PC-9 (cell line): Measurements from ENCODE around the gene MIDN.

ENCODE experiments used
- CTCF ChIP-seq: fragments of 200-600 bp; sonication (generic); conservative IDR thresholded peaks from 2 replicates; pipeline ENCODE4 v1.6.1; 2017; ENCODE audit warnings: mixed run types, antibody characterized with exemption, mild to moderate bottlenecking, moderate library complexity
- EZH2 ChIP-seq: fragments of 200-600 bp; sonication (generic); IDR thresholded peaks from 2 replicates; pipeline ENCODE4 v1.8.0; 2017; ENCODE audit warnings: antibody characterized with exemption, low read depth

DNA sequence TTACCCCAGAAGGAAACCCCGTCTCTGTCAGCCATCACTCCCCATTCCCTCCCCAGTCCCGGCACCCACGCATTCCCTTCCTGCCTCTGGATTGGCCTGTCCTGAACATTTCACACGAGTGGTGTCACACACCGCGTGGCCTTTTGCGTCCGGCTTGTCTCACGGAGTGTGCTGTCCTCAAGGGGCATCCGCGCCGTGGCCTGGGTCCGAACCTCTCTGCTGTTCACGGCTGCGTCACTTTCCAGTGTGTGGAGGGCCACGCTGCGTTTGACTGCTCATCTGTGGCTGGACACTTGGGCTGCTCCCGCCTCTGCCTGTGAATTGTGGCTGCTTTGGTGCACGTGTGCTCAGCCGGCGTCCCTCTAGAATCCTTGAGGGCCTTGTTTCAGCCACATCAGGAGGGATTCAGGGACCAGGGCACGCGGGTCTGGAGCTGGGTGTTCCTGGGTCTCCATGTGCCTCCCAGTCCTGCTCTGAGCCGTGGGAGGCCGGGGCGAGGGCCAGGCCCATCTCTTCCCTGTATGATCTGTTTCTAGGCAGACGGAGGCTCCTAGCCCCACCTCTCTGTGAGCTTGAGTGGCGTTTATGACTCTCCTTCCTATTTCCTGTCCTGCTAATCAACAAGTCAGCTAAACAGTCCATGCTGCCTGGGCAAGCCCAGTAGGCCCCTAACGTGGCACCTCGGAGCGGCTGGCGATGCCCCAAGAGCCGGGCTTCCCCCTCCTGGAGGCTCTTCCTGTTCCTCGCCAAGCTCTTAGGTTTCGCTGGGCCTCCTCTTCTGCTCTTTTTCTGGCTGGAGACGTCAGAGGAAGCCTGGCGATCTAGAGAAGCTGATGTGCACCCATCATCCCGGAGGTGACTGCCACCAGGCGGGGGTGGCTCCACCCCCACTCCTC lies 34.7 kb upstream of the MIDN start:
- TF ChIP-seq CTCF (no peak), EZH2 (no peak)
